ENCODE data around the gene CFAP57. TPM values are rescaled to one million over a fixed set of nuclear protein-coding genes. Genes with fewer than 3 reads are reported as not detected.

Gene CFAP57
- total RNA-seq, 4 donors from 2014 or later: 0.19 to 0.38 (median 0.24) TPM

DNA sequence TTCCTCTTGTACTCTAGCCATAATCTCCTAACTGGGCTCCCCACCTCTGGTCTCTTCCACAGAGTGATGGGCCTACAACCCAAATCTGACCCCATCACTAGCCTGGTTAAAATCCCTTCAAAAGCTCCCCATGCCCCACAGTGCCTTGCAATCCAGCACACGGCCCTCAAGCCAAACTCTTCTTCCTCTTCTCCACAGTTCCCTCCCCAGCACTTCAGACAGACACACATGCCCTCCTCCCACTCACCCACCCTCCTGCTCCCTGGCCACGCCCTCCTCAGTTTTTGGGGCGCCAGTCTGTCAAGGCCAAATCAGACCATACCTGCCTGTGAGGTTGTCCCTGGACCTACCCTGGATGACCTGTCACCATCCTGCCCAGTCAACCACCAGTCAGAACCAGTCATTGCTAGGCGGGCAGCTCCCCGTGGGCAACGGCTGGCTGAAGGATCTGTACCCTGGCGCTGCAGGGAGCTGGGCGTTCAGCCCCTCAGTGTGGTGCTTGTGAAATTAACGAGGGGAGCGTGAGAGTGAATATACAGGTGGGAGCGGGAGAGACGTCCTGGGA, 112.5 kb downstream of the CFAP57 start:
- 79% methylated on average over 12 of the region's 12 CpGs for WGBS, 2 donors
- DNase-seq (ENCODE audit: low spot score in 2 of 2): peak in 1 of 2 donors; percentile 65
- intact Hi-C loops (cut with DNase I; ENCODE audit: low total_unique reads): no loop called here
- no peak overlapping the region for H3K4me3 ChIP-seq (ENCODE audit: low read depth, poor library complexity, severe bottlenecking)
- TF ChIP-seq, protein P1, sequence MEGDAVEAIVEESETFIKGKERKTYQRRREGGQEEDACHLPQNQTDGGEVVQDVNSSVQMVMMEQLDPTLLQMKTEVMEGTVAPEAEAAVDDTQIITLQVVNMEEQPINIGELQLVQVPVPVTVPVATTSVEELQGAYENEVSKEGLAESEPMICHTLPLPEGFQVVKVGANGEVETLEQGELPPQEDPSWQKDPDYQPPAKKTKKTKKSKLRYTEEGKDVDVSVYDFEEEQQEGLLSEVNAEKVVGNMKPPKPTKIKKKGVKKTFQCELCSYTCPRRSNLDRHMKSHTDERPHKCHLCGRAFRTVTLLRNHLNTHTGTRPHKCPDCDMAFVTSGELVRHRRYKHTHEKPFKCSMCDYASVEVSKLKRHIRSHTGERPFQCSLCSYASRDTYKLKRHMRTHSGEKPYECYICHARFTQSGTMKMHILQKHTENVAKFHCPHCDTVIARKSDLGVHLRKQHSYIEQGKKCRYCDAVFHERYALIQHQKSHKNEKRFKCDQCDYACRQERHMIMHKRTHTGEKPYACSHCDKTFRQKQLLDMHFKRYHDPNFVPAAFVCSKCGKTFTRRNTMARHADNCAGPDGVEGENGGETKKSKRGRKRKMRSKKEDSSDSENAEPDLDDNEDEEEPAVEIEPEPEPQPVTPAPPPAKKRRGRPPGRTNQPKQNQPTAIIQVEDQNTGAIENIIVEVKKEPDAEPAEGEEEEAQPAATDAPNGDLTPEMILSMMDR (IDR thresholded peaks at IDR 0.05): no peak
- no peak for TF ChIP-seq POLR2A (IDR thresholded peaks at IDR 0.05)

DNA sequence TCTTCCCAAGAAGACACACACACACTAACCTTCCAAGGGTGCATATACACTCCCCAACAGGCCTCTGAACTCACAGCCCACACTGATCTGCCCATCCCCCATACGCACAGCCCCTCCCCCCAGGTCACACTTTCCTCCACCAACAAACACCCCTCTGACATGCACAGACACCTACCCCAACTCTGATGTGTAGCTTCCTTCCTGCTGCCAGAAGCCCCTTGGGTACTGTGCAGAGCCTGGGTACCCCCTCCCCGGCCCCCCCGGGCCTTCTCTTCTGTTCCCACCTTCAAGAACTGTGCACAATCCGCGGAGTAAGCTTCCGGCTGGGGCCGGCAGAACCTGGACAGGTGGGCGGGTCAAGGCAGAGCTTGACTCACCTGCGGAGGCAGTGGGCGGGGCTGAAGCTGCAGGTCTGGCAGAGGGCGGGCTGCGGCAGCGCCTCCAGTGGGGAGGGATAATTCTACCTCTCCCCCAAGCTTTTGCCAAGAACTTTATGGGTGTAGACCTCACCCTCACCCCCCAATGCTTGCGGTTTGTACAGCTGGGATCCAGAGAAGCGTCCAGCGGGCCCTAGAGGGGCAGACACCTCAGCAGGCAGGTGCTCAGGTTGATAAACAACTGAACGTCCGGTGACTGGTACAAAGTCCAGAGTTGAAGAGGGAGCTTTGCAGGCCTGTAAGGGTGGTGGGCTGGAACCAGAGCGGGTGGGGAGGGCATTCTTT, 113.3 kb downstream of the CFAP57 start, which contains the start of gene C1orf210:
TSS of gene C1orf210 (minus strand) at position 313 of the 722 bp plus-strand sequence. CDS start 2,311 bp downstream, outside the sequence.
- TF ChIP-seq, protein P1 (IDR thresholded peaks at IDR 0.05): no peak
- TF ChIP-seq POLR2A (IDR thresholded peaks at IDR 0.05): no peak
- H3K4me3 ChIP-seq (ENCODE audit: low read depth, poor library complexity, severe bottlenecking): no peak within 1 kb of the TSS
- WGBS, 2 donors: 38 to 41% methylated on average over 17 to 18 of the region's 19 CpGs
- peak; percentile 54 to 86 for DNase-seq (ENCODE audit: low spot score in 2 of 2)
- intact Hi-C loops (cut with DNase I; ENCODE audit: low total_unique reads): no loop called here

DNA sequence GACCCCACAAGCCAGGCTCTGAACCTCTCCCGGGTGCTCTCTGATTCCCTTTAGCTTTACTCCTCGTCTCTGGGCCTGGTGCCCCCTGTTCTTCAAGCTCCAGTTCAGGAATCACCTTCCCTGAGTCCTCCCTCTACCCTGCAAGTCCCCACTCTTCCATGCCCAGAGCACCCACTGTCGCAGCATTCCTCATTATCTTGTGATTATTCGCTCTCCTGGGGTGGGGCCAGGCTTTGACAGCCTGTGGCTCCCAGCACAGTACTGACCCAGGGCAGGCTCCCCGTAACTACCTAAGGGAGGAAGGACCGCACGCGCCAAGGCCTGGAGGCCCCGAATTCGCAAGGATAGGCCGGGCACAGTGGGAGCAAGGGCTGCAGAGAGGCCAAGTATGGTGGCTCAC, 114.0 kb downstream of the CFAP57 start:
- peak in 1 of 2 donors; percentile 54 for DNase-seq (ENCODE audit: low spot score in 2 of 2)
- no peak for TF ChIP-seq POLR2A (IDR thresholded peaks at IDR 0.05)
- TF ChIP-seq, protein P1 (IDR thresholded peaks at IDR 0.05): no peak
- 86 to 87% methylated on average over 11 of the region's 11 CpGs for WGBS, 2 donors
- intact Hi-C loops (cut with DNase I; ENCODE audit: low total_unique reads): no loop called here
- no peak overlapping the region for H3K4me3 ChIP-seq (ENCODE audit: low read depth, poor library complexity, severe bottlenecking)

DNA sequence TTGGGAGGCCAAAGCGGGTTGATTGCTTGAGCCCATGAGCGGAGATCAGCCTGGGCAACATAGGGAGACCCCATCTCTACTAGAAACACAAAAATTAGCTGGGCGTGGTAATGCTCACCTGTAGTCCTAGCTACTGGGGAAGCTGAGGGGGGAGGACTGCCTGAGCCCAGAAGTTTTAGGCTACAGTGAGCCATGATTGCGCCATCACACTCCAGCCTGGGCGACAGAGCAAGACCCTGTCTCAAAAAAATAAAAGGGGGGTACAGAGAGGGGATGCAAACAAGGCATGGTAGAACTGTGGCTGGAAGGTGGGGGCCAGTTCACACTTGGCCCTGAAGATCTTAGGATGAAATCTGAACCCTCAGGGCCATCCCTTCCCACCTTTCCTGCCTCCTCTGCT, 114.4 kb downstream of the CFAP57 start:
- intact Hi-C loops (cut with DNase I; ENCODE audit: low total_unique reads): no loop called here
- no peak overlapping the region for H3K4me3 ChIP-seq (ENCODE audit: low read depth, poor library complexity, severe bottlenecking)
- 91 to 99% methylated on average over 5 of the region's 5 CpGs for WGBS, 2 donors
- TF ChIP-seq POLR2A (IDR thresholded peaks at IDR 0.05): no peak
- TF ChIP-seq, protein P1 (IDR thresholded peaks at IDR 0.05): no peak
- DNase-seq (ENCODE audit: low spot score in 2 of 2): peak in 1 of 2 donors; percentile 34

DNA sequence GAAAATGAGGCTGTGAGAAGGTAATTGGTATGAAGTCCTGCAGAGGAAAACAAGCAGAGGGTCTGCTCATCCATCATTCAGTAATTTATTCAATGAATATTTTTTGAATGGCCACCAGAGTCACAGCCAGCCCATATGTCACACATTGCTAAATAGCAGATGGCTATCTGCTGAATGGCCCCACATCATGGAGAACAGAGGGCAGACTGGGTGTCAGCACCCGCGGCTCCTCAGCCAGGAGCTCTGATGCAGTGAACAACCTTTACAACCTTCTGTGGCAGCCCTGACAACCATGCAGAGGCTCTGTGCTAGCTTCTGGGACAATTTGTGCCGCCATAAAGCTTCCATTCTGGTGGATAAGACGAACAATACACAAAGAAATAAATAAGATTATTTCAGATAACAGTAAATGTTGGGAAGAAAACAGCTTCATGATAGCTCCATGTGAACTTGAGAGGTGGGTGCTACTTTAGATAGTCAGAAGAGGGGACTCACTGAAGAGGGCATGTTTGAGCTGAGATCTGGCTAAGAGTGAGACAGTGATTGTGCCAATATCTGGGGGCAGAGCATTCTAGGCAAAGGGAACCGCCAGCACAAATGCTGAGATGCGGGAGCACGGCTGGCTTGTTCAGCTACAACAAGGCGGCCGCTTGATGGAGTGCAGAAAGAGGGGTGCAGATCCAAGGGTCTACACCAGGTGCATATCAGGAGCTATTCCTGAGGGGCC, 116.1 kb downstream of the CFAP57 start:
- TF ChIP-seq POLR2A (IDR thresholded peaks at IDR 0.05): no peak
- no peak overlapping the region for H3K4me3 ChIP-seq (ENCODE audit: low read depth, poor library complexity, severe bottlenecking)
- 85 to 91% methylated on average over 9 of the region's 9 CpGs for WGBS, 2 donors
- intact Hi-C loops (cut with DNase I; ENCODE audit: low total_unique reads): no loop called here
- no peak for DNase-seq (ENCODE audit: low spot score in 2 of 2)
